HG02610 (cell line): ENCODE measurements around the gene PLCH2.

ENCODE experiments used
- ATAC-seq: cut with Tn5 transposase; IDR thresholded peaks from one replicate; pipeline ENCODE4 v1.9.1; 2021; ENCODE audit warnings: mild to moderate bottlenecking, moderate library complexity; ENCODE audit not compliant: unreplicated experiment

Gene PLCH2

GRCh38 chr1:2512862-2513421 is 36.9 kb downstream of the PLCH2 start:
- no peak for ATAC-seq

GRCh38 chr1:2513939-2514652 is 38.0 kb downstream of the PLCH2 start:
- no peak for ATAC-seq

- ATAC-seq = no peak
Observed at GRCh38 chr1:2514863-2515762, 39.0 kb downstream of the PLCH2 start.

GRCh38 chr1:2515763-2516080 is 39.6 kb downstream of the PLCH2 start:
- no peak for ATAC-seq

GRCh38 chr1:2516124-2516523 is 40.0 kb downstream of the PLCH2 start:
- ATAC-seq = no peak

GRCh38 chr1:2516946-2517345 is 40.9 kb downstream of the PLCH2 start:
- no peak for ATAC-seq

GRCh38 chr1:2517966-2518365 is 41.9 kb downstream of the PLCH2 start:
- ATAC-seq = no peak

- no peak for ATAC-seq
Observed at GRCh38 chr1:2518528-2518927, 42.4 kb downstream of the PLCH2 start.

- ATAC-seq = no peak
Observed at GRCh38 chr1:2519029-2519685, 43.1 kb downstream of the PLCH2 start.

GRCh38 chr1:2519729-2520128 is 43.6 kb downstream of the PLCH2 start:
- no peak for ATAC-seq

- no peak for ATAC-seq
Observed at GRCh38 chr1:2520206-2520605, 44.1 kb downstream of the PLCH2 start.

- ATAC-seq = no peak
Observed at GRCh38 chr1:2520806-2521205, 44.7 kb downstream of the PLCH2 start.

GRCh38 chr1:2522230-2522629 is 46.1 kb downstream of the PLCH2 start:
- no peak for ATAC-seq

GRCh38 chr1:2523191-2523890 is 47.3 kb downstream of the PLCH2 start:
- ATAC-seq = no peak

GRCh38 chr1:2523891-2524609 is 48.0 kb downstream of the PLCH2 start:
- no peak for ATAC-seq

GRCh38 chr1:2525572-2525919 is 49.5 kb downstream of the PLCH2 start:
- no peak for ATAC-seq

GRCh38 chr1:2525920-2526823 is 50.1 kb downstream of the PLCH2 start, which contains the start of gene PANK4:
PANK4 (minus strand) TSS chr1:2526596; CDS start chr1:2526587, 9 bp downstream.
- peak; percentile 76 for ATAC-seq

GRCh38 chr1:2526824-2527555 is 50.9 kb downstream of the PLCH2 start:
- ATAC-seq = peak; percentile 42

GRCh38 chr1:2527556-2527860 is 51.4 kb downstream of the PLCH2 start:
- ATAC-seq = no peak
